Mesendoderm (in vitro differentiated cells): Measurements from ENCODE around the gene CP.

Experiments used
- DNase-seq: peaks from one replicate; pipeline ENCODE4 v3.0.0; 2013
- H2AK5ac ChIP-seq: 2 replicates; pipeline ENCODE4 v1.6.1; 2013; ENCODE audit warnings: low read length, inconsistent platforms
- H2BK120ac ChIP-seq: 2 replicates; pipeline ENCODE4 v1.6.1; 2013; ENCODE audit warnings: low read depth, mild to moderate bottlenecking, low read length, moderate library complexity, mixed read lengths
- H2BK15ac ChIP-seq: replicated peaks from 2 replicates; pipeline ENCODE4 v1.6.1; 2013; ENCODE audit warnings: low read depth, mild to moderate bottlenecking, moderate library complexity
- H2BK5ac ChIP-seq: 2 replicates; pipeline ENCODE4 v1.6.1; 2013; ENCODE audit warnings: low read length, inconsistent platforms
- H3K18ac ChIP-seq: 2 replicates; pipeline ENCODE4 v1.6.1; 2013; ENCODE audit warnings: mild to moderate bottlenecking, low read length, mixed read lengths
- H3K23ac ChIP-seq: one replicate; pipeline ENCODE4 v1.6.1; 2013; ENCODE audit warnings: low read length
- H3K27ac ChIP-seq: 2 replicates; pipeline ENCODE4 v1.5.1; 2013; ENCODE audit warnings: low read depth, mild to moderate bottlenecking, inconsistent platforms, low read length, moderate library complexity
- H3K27me3 ChIP-seq: 2 replicates; pipeline ENCODE4 v1.6.1; 2013; ENCODE audit warnings: low read length, control low read depth, mild to moderate bottlenecking, inconsistent platforms; ENCODE audit not compliant: insufficient read depth, poor library complexity
- H3K36me3 ChIP-seq: 2 replicates; pipeline ENCODE4 v1.6.1; 2013; ENCODE audit warnings: low read length, inconsistent platforms; ENCODE audit not compliant: control insufficient read depth, insufficient read depth
- H3K4ac ChIP-seq: one replicate; pipeline ENCODE4 v1.6.1; 2013; ENCODE audit warnings: low read depth, mild to moderate bottlenecking, low read length, moderate library complexity
- H3K4me1 ChIP-seq: 2 replicates; pipeline ENCODE4 v1.6.1; 2013; ENCODE audit warnings: low read depth, low read length, inconsistent platforms; ENCODE audit not compliant: control insufficient read depth
- H3K4me2 ChIP-seq: 2 replicates; pipeline ENCODE4 v1.6.1; 2013; ENCODE audit warnings: low read length
- H3K4me3 ChIP-seq: 2 replicates; pipeline ENCODE4 v1.5.1; 2013; ENCODE audit warnings: mild to moderate bottlenecking, low read length
- H3K56ac ChIP-seq: one replicate; pipeline ENCODE4 v1.6.1; 2013; ENCODE audit warnings: low read length
- H3K79me1 ChIP-seq: 2 replicates; pipeline ENCODE4 v1.6.1; 2013; ENCODE audit warnings: low read length, inconsistent platforms
- H3K79me2 ChIP-seq: 2 replicates; pipeline ENCODE4 v1.6.1; 2013; ENCODE audit warnings: mild to moderate bottlenecking, low read length; ENCODE audit not compliant: control insufficient read depth, insufficient read depth
- H3K9ac ChIP-seq: 2 replicates; pipeline ENCODE4 v1.6.1; 2013; ENCODE audit warnings: low read length, inconsistent platforms
- H4K5ac ChIP-seq: one replicate; pipeline ENCODE4 v1.6.1; 2013; ENCODE audit warnings: low read length
- H4K8ac ChIP-seq: one replicate; pipeline ENCODE4 v1.6.1; 2013; ENCODE audit warnings: low read depth, mild to moderate bottlenecking, control low read depth, low read length, moderate library complexity
- WGBS: extraction: QIAGEN DNeasy Blood & Tissue Kit; methylation state at CpG from one replicate; pipeline ENCODE4 v1.1.7; 2013; ENCODE audit warnings: low lambda C conversion rate, missing lambda C conversion rate; ENCODE audit not compliant: insufficient coverage; ENCODE audit errors: extremely low coverage; 5-methylcytosine and 5-hydroxymethylcytosine counted together

Gene CP

GRCh38 chr3:149204390-149204991 lies 17.1 kb downstream of the CP start:
- no CpG with 5 or more reads among the region's 3 CpGs for WGBS
- no peak for DNase-seq
- Histone ChIP-seq H3K4me2 (no peak overlapping the region), H2AK5ac (no peak overlapping the region), H3K27ac (no peak overlapping the region), H3K23ac (no peak overlapping the region), H2BK120ac (no peak overlapping the region), H3K56ac (no peak overlapping the region), H3K79me1 (no peaks in the 10 kb centered on the region), H3K36me3 (no peaks in the 10 kb centered on the region), H4K8ac (no peak overlapping the region), H2BK5ac (no peak overlapping the region), H2BK15ac (peak overlapping the region; percentile 12), H3K4me1 (peaks cover 3% of the 10 kb centered on the region), H3K4me3 (no peak overlapping the region), H3K27me3 (no peaks in the 10 kb centered on the region), H3K18ac (no peak overlapping the region), H3K79me2 (no peaks in the 10 kb centered on the region), H3K9ac (no peak overlapping the region), H3K4ac (no peak overlapping the region), H4K5ac (no peak overlapping the region)

DNA sequence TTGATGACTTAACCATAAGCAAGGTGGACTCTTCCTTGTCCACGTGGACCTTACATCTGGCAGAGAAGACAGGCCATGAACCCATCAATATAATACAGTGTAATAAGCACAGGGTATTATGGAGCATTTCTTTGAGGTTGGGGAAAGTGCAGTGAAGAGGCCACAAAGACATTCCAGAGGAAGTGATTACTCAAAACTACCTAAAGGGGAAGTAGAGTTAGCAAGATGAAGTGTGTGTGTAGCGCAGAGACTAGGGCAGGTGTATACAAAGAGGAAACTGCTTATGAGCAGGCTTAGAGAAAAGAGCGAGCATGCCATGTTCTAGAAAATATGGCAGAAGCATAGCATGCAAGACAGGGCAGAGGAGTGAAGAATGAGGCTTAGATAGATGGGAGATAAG lies 17.9 kb downstream of the CP start:
- H3K27ac ChIP-seq, result no peak overlapping the region

DNA sequence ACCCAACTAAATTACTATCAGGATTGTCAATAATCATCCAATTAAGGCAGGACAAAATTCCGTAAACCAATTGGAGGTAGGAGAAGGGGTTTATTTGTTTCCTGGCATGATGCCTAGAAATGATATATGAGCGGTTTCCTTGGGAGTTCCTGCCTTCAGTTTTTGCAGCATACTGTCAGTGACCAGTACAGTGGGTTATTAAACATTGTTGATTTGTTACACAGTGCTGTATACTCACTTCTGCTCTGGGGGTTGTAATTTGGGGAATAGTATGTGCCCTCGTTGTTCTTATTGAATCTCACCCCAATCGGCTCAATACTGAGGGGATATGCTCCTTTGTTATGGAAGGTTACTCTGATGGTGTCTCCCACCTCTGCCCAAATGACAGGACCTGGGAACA lies 22.2 kb downstream of the CP start:
- Histone ChIP-seq H2BK15ac (no peak overlapping the region), H3K56ac (peak overlapping the region; percentile 66), H3K79me1 (no peaks in the 10 kb centered on the region), H4K5ac (no peak overlapping the region), H2BK5ac (peak overlapping the region; percentile 85), H2BK120ac (peak overlapping the region; percentile 85), H3K4me3 (no peak overlapping the region), H3K4me1 (peaks cover 7% of the 10 kb centered on the region), H3K27me3 (no peaks in the 10 kb centered on the region), H3K4me2 (no peak overlapping the region), H2AK5ac (peak overlapping the region; percentile 4), H3K4ac (peak overlapping the region; percentile 68), H4K8ac (no peak overlapping the region), H3K27ac (peak overlapping the region; percentile 33), H3K79me2 (no peaks in the 10 kb centered on the region), H3K9ac (no peak overlapping the region), H3K23ac (no peak overlapping the region), H3K36me3 (no peaks in the 10 kb centered on the region), H3K18ac (peak overlapping the region; percentile 95)
- no peak for DNase-seq
- WGBS, result no CpG with 5 or more reads among the region's 4 CpGs

More for the DNA sequence above, 17.9 kb downstream of the CP start:
- H3K9ac ChIP-seq, result no peak overlapping the region
- no peaks in the 10 kb centered on the region for H3K27me3 ChIP-seq
- no peak overlapping the region for H3K18ac ChIP-seq
- H2BK15ac ChIP-seq, result no peak overlapping the region
- H3K4me1 ChIP-seq, result peaks cover 5% of the 10 kb centered on the region
- H3K4ac ChIP-seq, result no peak overlapping the region
- H3K4me2 ChIP-seq, result no peak overlapping the region
- no peaks in the 10 kb centered on the region for H3K79me1 ChIP-seq
- H3K23ac ChIP-seq, result no peak overlapping the region
- no peaks in the 10 kb centered on the region for H3K36me3 ChIP-seq
- no peak overlapping the region for H4K5ac ChIP-seq
- H2BK120ac ChIP-seq, result no peak overlapping the region
- no peak overlapping the region for H2AK5ac ChIP-seq
- no peak overlapping the region for H3K4me3 ChIP-seq
- no peak overlapping the region for H3K56ac ChIP-seq
- no peak overlapping the region for H2BK5ac ChIP-seq
- no peak for DNase-seq
- WGBS, result no CpG with 5 or more reads among the region's 3 CpGs
- no peaks in the 10 kb centered on the region for H3K79me2 ChIP-seq
- H4K8ac ChIP-seq, result no peak overlapping the region

GRCh38 chr3:149198611-149199010 lies 23.0 kb downstream of the CP start:
- Histone ChIP-seq H2BK5ac (peak overlapping the region; percentile 85), H3K4ac (peak overlapping the region; percentile 70), H3K4me3 (no peak overlapping the region), H3K36me3 (no peaks in the 10 kb centered on the region), H4K8ac (no peak overlapping the region), H3K23ac (no peak overlapping the region), H4K5ac (no peak overlapping the region), H3K79me1 (no peaks in the 10 kb centered on the region), H3K9ac (no peak overlapping the region), H2BK15ac (no peak overlapping the region), H3K27ac (peak overlapping the region; percentile 93), H3K56ac (peak overlapping the region; percentile 73), H2BK120ac (no peak overlapping the region), H2AK5ac (no peak overlapping the region), H3K27me3 (no peaks in the 10 kb centered on the region), H3K18ac (peak overlapping the region; percentile 97), H3K4me1 (peaks cover 7% of the 10 kb centered on the region), H3K79me2 (no peaks in the 10 kb centered on the region), H3K4me2 (no peak overlapping the region)
- no CpG with 5 or more reads among the region's 7 CpGs for whole genome bisulfite sequencing
- peak; percentile 94 for DNase-seq

GRCh38 chr3:149197669-149198068 lies 24.0 kb downstream of the CP start:
- Histone ChIP-seq H2BK15ac (no peak overlapping the region), H3K4me1 (peaks cover 7% of the 10 kb centered on the region), H3K9ac (peak overlapping the region; percentile 37), H3K36me3 (no peaks in the 10 kb centered on the region), H3K4me3 (no peak overlapping the region), H3K18ac (peak overlapping the region; percentile 63), H3K56ac (peak overlapping the region; percentile 58), H3K27ac (peak overlapping the region; percentile 10), H2BK120ac (no peak overlapping the region), H4K5ac (no peak overlapping the region), H3K4me2 (peak overlapping the region; percentile 9), H3K4ac (no peak overlapping the region), H3K23ac (no peak overlapping the region), H3K79me2 (no peaks in the 10 kb centered on the region), H3K27me3 (no peaks in the 10 kb centered on the region), H2AK5ac (no peak overlapping the region), H2BK5ac (peak overlapping the region; percentile 56), H4K8ac (no peak overlapping the region), H3K79me1 (no peaks in the 10 kb centered on the region)
- no CpG with 5 or more reads among the region's 5 CpGs for WGBS
- DNase-seq, result peak; percentile 81
